ENCODE measurements around the gene MRTFB. TPM values are rescaled to one million over a fixed set of nuclear protein-coding genes. Genes with fewer than 3 reads are reported as not detected.

Gene MRTFB
- total and polyA plus RNA-seq, 2 experiments from 2014 or later = 13.9 to 22.2 TPM

DNA sequence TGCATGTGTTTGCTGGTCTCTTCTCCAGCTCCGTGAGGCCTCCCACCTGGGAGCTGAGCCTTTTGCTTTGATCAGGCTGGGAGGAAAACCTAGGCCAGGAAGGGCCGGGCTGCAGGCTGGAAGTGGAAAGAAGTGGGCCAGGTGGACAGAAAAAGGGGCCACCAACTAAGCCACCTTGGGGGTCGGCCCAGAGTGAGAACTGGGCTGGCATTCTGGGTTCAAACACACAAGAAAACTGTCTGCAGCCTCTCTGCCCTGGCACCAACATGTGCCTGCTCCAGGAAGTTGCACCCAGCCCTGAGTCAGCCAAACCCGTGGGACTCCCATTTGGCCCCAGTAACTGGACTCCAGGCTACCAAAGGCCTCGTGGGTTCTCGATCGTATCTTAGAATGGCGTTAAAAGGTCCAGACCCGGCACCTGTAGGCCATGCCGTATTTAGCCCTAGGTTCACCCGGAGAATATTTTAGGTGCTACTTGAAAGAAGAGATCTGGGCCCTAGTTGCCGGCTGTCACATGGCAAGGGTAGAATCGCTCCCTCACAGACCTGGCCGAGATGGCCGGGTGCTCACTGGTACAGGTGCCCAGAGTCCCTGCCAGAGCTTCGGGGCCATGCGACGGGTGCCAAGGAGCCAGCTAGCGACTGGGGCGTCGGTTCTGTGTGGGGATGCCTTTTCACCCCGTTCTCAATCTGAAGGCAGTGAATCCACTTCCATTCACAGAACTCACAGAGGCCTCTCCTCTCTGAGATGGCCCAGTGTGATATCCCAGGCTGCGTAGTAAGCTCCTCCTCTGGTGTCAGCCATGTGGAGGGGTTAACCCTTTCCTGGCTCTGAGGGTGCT is 236.6 kb downstream of the MRTFB start:
- peak; percentile 6; the same call in 2 of the 3 replicates for ATAC-seq
- H4K20me1 ChIP-seq (replicated peaks; ENCODE audit: insufficient read depth) = no peaks in the 10 kb centered on the region; the same call in 1 of the 2 replicates
- peak overlapping the region; percentile 59; the same call in 1 of the 2 replicates for H3K27ac Mint-ChIP-seq

More for the DNA sequence above, 236.6 kb downstream of the MRTFB start:
- TF ChIP-seq, protein P1, sequence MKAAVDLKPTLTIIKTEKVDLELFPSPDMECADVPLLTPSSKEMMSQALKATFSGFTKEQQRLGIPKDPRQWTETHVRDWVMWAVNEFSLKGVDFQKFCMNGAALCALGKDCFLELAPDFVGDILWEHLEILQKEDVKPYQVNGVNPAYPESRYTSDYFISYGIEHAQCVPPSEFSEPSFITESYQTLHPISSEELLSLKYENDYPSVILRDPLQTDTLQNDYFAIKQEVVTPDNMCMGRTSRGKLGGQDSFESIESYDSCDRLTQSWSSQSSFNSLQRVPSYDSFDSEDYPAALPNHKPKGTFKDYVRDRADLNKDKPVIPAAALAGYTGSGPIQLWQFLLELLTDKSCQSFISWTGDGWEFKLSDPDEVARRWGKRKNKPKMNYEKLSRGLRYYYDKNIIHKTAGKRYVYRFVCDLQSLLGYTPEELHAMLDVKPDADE (IDR thresholded peaks at IDR 0.05) = no peak
- TF ChIP-seq EZH2 (IDR thresholded peaks at IDR 0.05; ENCODE audit: low read depth, unreplicated experiment) (no peak), CREB1 (CRISPR knock-in tag; IDR thresholded peaks at IDR 0.05; ENCODE audit: low read depth) (no peak), POLR2AphosphoS5 (IDR thresholded peaks at IDR 0.05; ENCODE audit: low read depth) (no peak), ZNF331 (CRISPR knock-in tag; IDR thresholded peaks at IDR 0.05; ENCODE audit: low read depth) (no peak), EZH2phosphoT487 (IDR thresholded peaks at IDR 0.05; ENCODE audit: unreplicated experiment) (no peak), ZNF114 (CRISPR knock-in tag; IDR thresholded peaks at IDR 0.05) (no peak), JUNB (IDR thresholded peaks at IDR 0.05; ENCODE audit: unreplicated experiment) (no peak)
- TF ChIP-seq, protein P2, sequence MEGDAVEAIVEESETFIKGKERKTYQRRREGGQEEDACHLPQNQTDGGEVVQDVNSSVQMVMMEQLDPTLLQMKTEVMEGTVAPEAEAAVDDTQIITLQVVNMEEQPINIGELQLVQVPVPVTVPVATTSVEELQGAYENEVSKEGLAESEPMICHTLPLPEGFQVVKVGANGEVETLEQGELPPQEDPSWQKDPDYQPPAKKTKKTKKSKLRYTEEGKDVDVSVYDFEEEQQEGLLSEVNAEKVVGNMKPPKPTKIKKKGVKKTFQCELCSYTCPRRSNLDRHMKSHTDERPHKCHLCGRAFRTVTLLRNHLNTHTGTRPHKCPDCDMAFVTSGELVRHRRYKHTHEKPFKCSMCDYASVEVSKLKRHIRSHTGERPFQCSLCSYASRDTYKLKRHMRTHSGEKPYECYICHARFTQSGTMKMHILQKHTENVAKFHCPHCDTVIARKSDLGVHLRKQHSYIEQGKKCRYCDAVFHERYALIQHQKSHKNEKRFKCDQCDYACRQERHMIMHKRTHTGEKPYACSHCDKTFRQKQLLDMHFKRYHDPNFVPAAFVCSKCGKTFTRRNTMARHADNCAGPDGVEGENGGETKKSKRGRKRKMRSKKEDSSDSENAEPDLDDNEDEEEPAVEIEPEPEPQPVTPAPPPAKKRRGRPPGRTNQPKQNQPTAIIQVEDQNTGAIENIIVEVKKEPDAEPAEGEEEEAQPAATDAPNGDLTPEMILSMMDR (conservative IDR thresholded peaks at IDR 0.05; ENCODE audit: low read depth in 2 of 2) = no peak
- TF ChIP-seq, protein P3, sequence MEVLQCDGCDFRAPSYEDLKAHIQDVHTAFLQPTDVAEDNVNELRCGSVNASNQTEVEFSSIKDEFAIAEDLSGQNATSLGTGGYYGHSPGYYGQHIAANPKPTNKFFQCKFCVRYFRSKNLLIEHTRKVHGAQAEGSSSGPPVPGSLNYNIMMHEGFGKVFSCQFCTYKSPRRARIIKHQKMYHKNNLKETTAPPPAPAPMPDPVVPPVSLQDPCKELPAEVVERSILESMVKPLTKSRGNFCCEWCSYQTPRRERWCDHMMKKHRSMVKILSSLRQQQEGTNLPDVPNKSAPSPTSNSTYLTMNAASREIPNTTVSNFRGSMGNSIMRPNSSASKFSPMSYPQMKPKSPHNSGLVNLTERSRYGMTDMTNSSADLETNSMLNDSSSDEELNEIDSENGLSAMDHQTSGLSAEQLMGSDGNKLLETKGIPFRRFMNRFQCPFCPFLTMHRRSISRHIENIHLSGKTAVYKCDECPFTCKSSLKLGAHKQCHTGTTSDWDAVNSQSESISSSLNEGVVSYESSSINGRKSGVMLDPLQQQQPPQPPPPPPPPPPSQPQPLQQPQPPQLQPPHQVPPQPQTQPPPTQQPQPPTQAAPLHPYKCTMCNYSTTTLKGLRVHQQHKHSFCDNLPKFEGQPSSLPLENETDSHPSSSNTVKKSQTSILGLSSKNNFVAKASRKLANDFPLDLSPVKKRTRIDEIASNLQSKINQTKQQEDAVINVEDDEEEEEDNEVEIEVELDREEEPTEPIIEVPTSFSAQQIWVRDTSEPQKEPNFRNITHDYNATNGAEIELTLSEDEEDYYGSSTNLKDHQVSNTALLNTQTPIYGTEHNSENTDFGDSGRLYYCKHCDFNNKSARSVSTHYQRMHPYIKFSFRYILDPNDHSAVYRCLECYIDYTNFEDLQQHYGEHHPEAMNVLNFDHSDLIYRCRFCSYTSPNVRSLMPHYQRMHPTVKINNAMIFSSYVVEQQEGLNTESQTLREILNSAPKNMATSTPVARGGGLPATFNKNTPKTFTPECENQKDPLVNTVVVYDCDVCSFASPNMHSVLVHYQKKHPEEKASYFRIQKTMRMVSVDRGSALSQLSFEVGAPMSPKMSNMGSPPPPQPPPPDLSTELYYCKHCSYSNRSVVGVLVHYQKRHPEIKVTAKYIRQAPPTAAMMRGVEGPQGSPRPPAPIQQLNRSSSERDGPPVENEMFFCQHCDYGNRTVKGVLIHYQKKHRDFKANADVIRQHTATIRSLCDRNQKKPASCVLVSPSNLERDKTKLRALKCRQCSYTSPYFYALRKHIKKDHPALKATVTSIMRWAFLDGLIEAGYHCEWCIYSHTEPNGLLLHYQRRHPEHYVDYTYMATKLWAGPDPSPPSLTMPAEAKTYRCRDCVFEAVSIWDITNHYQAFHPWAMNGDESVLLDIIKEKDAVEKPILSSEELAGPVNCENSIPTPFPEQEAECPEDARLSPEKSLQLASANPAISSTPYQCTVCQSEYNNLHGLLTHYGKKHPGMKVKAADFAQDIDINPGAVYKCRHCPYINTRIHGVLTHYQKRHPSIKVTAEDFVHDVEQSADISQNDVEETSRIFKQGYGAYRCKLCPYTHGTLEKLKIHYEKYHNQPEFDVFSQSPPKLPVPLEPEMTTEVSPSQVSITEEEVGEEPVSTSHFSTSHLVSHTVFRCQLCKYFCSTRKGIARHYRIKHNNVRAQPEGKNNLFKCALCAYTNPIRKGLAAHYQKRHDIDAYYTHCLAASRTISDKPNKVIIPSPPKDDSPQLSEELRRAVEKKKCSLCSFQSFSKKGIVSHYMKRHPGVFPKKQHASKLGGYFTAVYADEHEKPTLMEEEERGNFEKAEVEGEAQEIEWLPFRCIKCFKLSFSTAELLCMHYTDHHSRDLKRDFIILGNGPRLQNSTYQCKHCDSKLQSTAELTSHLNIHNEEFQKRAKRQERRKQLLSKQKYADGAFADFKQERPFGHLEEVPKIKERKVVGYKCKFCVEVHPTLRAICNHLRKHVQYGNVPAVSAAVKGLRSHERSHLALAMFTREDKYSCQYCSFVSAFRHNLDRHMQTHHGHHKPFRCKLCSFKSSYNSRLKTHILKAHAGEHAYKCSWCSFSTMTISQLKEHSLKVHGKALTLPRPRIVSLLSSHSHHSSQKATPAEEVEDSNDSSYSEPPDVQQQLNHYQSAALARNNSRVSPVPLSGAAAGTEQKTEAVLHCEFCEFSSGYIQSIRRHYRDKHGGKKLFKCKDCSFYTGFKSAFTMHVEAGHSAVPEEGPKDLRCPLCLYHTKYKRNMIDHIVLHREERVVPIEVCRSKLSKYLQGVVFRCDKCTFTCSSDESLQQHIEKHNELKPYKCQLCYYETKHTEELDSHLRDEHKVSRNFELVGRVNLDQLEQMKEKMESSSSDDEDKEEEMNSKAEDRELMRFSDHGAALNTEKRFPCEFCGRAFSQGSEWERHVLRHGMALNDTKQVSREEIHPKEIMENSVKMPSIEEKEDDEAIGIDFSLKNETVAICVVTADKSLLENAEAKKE (CRISPR knock-in tag; IDR thresholded peaks at IDR 0.05) = no peak
- TF ChIP-seq, protein P4, sequence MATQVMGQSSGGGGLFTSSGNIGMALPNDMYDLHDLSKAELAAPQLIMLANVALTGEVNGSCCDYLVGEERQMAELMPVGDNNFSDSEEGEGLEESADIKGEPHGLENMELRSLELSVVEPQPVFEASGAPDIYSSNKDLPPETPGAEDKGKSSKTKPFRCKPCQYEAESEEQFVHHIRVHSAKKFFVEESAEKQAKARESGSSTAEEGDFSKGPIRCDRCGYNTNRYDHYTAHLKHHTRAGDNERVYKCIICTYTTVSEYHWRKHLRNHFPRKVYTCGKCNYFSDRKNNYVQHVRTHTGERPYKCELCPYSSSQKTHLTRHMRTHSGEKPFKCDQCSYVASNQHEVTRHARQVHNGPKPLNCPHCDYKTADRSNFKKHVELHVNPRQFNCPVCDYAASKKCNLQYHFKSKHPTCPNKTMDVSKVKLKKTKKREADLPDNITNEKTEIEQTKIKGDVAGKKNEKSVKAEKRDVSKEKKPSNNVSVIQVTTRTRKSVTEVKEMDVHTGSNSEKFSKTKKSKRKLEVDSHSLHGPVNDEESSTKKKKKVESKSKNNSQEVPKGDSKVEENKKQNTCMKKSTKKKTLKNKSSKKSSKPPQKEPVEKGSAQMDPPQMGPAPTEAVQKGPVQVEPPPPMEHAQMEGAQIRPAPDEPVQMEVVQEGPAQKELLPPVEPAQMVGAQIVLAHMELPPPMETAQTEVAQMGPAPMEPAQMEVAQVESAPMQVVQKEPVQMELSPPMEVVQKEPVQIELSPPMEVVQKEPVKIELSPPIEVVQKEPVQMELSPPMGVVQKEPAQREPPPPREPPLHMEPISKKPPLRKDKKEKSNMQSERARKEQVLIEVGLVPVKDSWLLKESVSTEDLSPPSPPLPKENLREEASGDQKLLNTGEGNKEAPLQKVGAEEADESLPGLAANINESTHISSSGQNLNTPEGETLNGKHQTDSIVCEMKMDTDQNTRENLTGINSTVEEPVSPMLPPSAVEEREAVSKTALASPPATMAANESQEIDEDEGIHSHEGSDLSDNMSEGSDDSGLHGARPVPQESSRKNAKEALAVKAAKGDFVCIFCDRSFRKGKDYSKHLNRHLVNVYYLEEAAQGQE (IDR thresholded peaks at IDR 0.05; ENCODE audit: unreplicated experiment) = no peak
- Histone ChIP-seq H3K27ac (ENCODE audit: low read depth) (peak overlapping the region; percentile 92; the same call in 1 of the 2 replicates), H2AFZ (no peak overlapping the region), H3F3A (replicated peaks; ENCODE audit: low read depth) (0 out of 2 replicates have a peak, but pooled peaks cover 20% of the 10 kb centered on the region), H3K36me3 (ENCODE audit: insufficient read depth) (no peaks in the 10 kb centered on the region), H3K4me1 (ENCODE audit: insufficient read depth) (peaks cover 66% of the 10 kb centered on the region), H3K4me2 (peak overlapping the region; percentile 98), H3K27me3 (ENCODE audit: insufficient read depth) (peaks cover 10% of the 10 kb centered on the region; the same call in 1 of the 2 replicates), H3K4me3 (no peak overlapping the region; the same call in 1 of the 2 replicates), H3K79me2 (replicated peaks; ENCODE audit: insufficient read depth) (peaks cover 98% of the 10 kb centered on the region), H3K9me2 (ENCODE audit: insufficient read depth) (no peaks in the 10 kb centered on the region)
- H3K36me3 Mint-ChIP-seq (ENCODE audit: low read depth) = peaks cover 3% of the 10 kb centered on the region; the same call in 2 of the 3 replicates
- no peaks in the 10 kb centered on the region for H3K9me3 Mint-ChIP-seq
- peak overlapping the region; percentile 10; the same call in 1 of the 3 replicates for H3K4me3 Mint-ChIP-seq
- H3K4me1 Mint-ChIP-seq = peaks cover 60% of the 10 kb centered on the region
- peaks cover 23% of the 10 kb centered on the region for H3K27me3 Mint-ChIP-seq (ENCODE audit: insufficient read depth, low read depth, poor library complexity)
- peak; percentile 21 for DNase-seq (ENCODE audit: low spot score)
